Measurements from ENCODE around the gene FAM193B. TPM values are rescaled to one million over a fixed set of nuclear protein-coding genes. Genes with fewer than 3 reads are reported as not detected.
"Not testable (repeated sequence)": the region's sequence is repeated elsewhere in the genome, so short reads cannot be mapped to it uniquely, and the experiment has no call there.

Gene FAM193B
- total RNA-seq, 1 donor from 2014 or later: 21.5 TPM

GRCh38 chr5:177537389-177538361, 16.7 kb downstream of the FAM193B start:
- peaks cover 71% of the 10 kb centered on the region for H3K4me1 ChIP-seq
- peak overlapping the region; percentile 1 for H3K4me3 ChIP-seq
- peak overlapping the region; percentile 79 for H3K27ac ChIP-seq (replicated peaks)
- DNase-seq: peak; percentile 56
- H3K36me3 ChIP-seq: peaks cover 50% of the 10 kb centered on the region
- no peaks in the 10 kb centered on the region for H3K9me3 ChIP-seq (replicated peaks)
- H3K27me3 ChIP-seq (ENCODE audit: low read depth): no peaks in the 10 kb centered on the region
- intact Hi-C loops (cut with micrococcal nuclease): no loop called here
- no peak for TF ChIP-seq CTCF (IDR thresholded peaks at IDR 0.05; ENCODE audit: borderline replicate concordance)

DNA sequence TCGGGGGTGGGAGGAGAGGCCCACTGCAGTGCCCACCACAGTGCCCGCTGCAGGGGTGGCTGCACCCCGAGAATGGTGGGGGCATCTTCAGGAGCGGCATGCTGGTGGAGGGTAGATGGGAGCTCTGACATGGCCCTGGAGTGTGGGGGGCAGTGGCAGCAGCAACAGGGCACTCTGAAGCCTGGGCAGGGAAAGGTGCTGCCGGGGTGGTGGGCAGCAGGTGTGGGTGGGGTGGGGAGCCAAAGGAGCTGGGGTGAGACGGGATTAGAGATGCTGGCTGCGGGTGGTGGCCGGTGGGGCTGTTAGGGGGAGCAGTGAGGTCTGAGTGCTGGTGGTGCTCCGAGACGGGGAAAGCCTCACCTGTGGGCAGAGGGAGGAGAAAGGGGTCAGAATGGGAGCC, 18.0 kb downstream of the FAM193B start:
- no peak overlapping the region for H3K4me3 ChIP-seq
- H3K27me3 ChIP-seq (ENCODE audit: low read depth): no peaks in the 10 kb centered on the region
- H3K9me3 ChIP-seq (replicated peaks): no peaks in the 10 kb centered on the region
- H3K27ac ChIP-seq (replicated peaks): peak overlapping the region; percentile 79
- H3K4me1 ChIP-seq: peaks cover 65% of the 10 kb centered on the region
- H3K36me3 ChIP-seq: peaks cover 59% of the 10 kb centered on the region
- TF ChIP-seq CTCF (IDR thresholded peaks at IDR 0.05; ENCODE audit: borderline replicate concordance): no peak
- DNase-seq: no peak
- intact Hi-C loops (cut with micrococcal nuclease): no loop called here

DNA sequence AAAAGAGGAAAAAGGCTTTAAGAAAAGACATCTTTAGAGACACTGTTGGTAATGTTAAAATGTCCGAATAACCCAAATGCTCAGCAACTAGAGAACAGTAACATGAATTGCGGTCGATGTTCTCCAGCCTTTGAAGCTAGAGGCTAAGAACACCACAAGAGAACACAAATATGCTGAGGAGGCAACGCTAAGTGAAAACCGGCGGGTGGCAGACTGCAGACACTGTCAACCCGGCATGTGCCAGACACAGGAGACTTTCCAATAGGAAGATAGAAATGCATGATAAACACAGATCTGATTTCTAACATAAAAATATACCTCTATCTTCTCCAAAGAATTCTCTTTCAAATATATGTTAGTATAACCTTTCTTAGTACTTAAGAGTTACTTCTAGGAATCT, 19.2 kb downstream of the FAM193B start:
- H3K4me1 ChIP-seq: peaks cover 66% of the 10 kb centered on the region
- no peaks in the 10 kb centered on the region for H3K27me3 ChIP-seq (ENCODE audit: low read depth)
- H3K9me3 ChIP-seq (replicated peaks): no peaks in the 10 kb centered on the region
- no peak overlapping the region for H3K27ac ChIP-seq (replicated peaks)
- H3K4me3 ChIP-seq: no peak overlapping the region
- peaks cover 72% of the 10 kb centered on the region for H3K36me3 ChIP-seq
- TF ChIP-seq CTCF (IDR thresholded peaks at IDR 0.05; ENCODE audit: borderline replicate concordance): no peak
- intact Hi-C loops (cut with micrococcal nuclease): no loop called here
- no peak for DNase-seq

DNA sequence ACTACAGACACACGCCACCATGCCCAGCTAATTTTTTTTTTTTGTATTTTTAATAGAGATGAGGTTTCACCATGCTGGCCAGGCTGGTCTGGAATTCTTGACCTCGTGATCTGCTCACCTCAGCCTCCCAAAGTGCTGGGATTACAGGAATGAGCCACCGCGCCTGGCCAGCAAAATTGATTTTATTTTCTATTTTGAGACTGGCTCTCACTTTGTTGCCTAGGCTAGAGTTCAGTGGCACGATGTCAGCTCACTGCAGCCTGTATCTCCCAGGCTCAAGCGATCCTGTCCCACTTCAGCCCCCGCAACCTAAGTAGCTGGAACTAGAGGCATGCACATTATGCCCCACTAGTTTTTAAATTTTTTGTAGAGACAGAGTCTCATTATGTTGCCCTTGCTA, 19.9 kb downstream of the FAM193B start:
- H3K4me3 ChIP-seq; DNase-seq; H3K27ac ChIP-seq (replicated peaks); H3K27me3 ChIP-seq (ENCODE audit: low read depth); intact Hi-C loops (cut with micrococcal nuclease); H3K9me3 ChIP-seq (replicated peaks): not testable (repeated sequence)
- H3K4me1 ChIP-seq: peaks cover 59% of the 10 kb centered on the region
- peaks cover 79% of the 10 kb centered on the region for H3K36me3 ChIP-seq

GRCh38 chr5:177531209-177531940, 23.0 kb downstream of the FAM193B start:
- Histone ChIP-seq H3K9me3 (replicated peaks) (no peaks in the 10 kb centered on the region), H3K27me3 (ENCODE audit: low read depth) (no peaks in the 10 kb centered on the region), H3K36me3 (peaks cover 93% of the 10 kb centered on the region), H3K4me3 (no peak overlapping the region), H3K27ac (replicated peaks) (no peak overlapping the region), H3K4me1 (peaks cover 29% of the 10 kb centered on the region)
- intact Hi-C loops (cut with micrococcal nuclease): no loop called here
- DNase-seq: no peak
- no peak for TF ChIP-seq CTCF (IDR thresholded peaks at IDR 0.05; ENCODE audit: borderline replicate concordance)

Measured in left ventricle myocardium inferior (tissue), 1 donor.